Mesenchymal stem cell (in vitro differentiated cells and primary cell): ENCODE data around the gene FAM13C.

Experiments used
- DNase-seq: peaks from one replicate; pipeline ENCODE4 v3.0.0-alpha.2; 2013
- H2AFZ ChIP-seq: one replicate; pipeline ENCODE4 v1.6.1; 2013; ENCODE audit warnings: low read depth, mild to moderate bottlenecking, control low read depth, inconsistent platforms, low read length, moderate library complexity
- H2AK5ac ChIP-seq: 2 replicates; pipeline ENCODE4 v1.6.1; 2013; ENCODE audit warnings: low read length, moderate library complexity, mild to moderate bottlenecking, inconsistent platforms; ENCODE audit not compliant: severe bottlenecking
- H2BK120ac ChIP-seq: one replicate; pipeline ENCODE4 v1.6.1; 2013; ENCODE audit warnings: low read depth, mild to moderate bottlenecking, inconsistent platforms, low read length, moderate library complexity
- H2BK12ac ChIP-seq, 2 experiments: one replicate each; pipeline ENCODE4 v1.6.1; 2013; ENCODE audit warnings: inconsistent platforms in 2 of 2, low read length in 2 of 2, mild to moderate bottlenecking in 2 of 2, moderate library complexity in 2 of 2, control low read depth in 1 of 2
- H2BK15ac ChIP-seq: one replicate; pipeline ENCODE4 v1.6.1; 2013; ENCODE audit warnings: mild to moderate bottlenecking, low read depth, inconsistent platforms; ENCODE audit not compliant: poor library complexity, severe bottlenecking
- H2BK5ac ChIP-seq: 2 replicates; pipeline ENCODE4 v1.6.1; 2013; ENCODE audit warnings: low read depth, mild to moderate bottlenecking, low read length, control low read depth, inconsistent platforms; ENCODE audit not compliant: poor library complexity, severe bottlenecking
- H3K14ac ChIP-seq, 2 experiments: one replicate each; pipeline ENCODE4 v1.6.1; 2013; ENCODE audit warnings: inconsistent platforms in 2 of 2, low read length in 2 of 2, control low read depth in 1 of 2, mild to moderate bottlenecking in 1 of 2, moderate library complexity in 1 of 2
- H3K18ac ChIP-seq, 2 experiments: one replicate each; pipeline ENCODE4 v1.6.1; 2013; ENCODE audit warnings: inconsistent platforms in 2 of 2, low read length in 2 of 2, control low read depth in 1 of 2, low read depth in 1 of 2, mild to moderate bottlenecking in 1 of 2
- H3K23ac ChIP-seq, 2 experiments: one replicate each; pipeline ENCODE4 v1.6.1; 2013; ENCODE audit warnings: inconsistent platforms in 2 of 2, low read length in 2 of 2, mild to moderate bottlenecking in 2 of 2, moderate library complexity in 2 of 2, control low read depth in 1 of 2
- H3K27ac ChIP-seq: 2 replicates; pipeline ENCODE4 v1.5.1; 2013; ENCODE audit warnings: mild to moderate bottlenecking, moderate library complexity, low read length, control low read depth, inconsistent platforms; ENCODE audit not compliant: poor library complexity, severe bottlenecking
- H3K27me3 ChIP-seq, 2 experiments: 2 replicates each; pipeline versions ENCODE4 v1.6.1 to v1.7.0; 2013; ENCODE audit warnings: low read length in 2 of 2, mild to moderate bottlenecking in 2 of 2, moderate library complexity in 2 of 2, control low read depth in 1 of 2, inconsistent platforms in 1 of 2; ENCODE audit not compliant: control insufficient read depth in 1 of 2, insufficient read depth in 1 of 2
- H3K36me3 ChIP-seq, 2 experiments: 2 replicates each; pipeline versions ENCODE4 v1.6.1 to v1.7.0; 2013; ENCODE audit warnings: low read length in 2 of 2, control low read depth in 1 of 2, inconsistent platforms in 1 of 2, low read depth in 1 of 2, mild to moderate bottlenecking in 1 of 2; ENCODE audit not compliant: insufficient read depth in 2 of 2, control insufficient read depth in 1 of 2
- H3K4ac ChIP-seq, 2 experiments: one replicate each; pipeline ENCODE4 v1.6.1; 2013; ENCODE audit warnings: inconsistent platforms in 2 of 2, low read length in 2 of 2, mild to moderate bottlenecking in 2 of 2, moderate library complexity in 2 of 2, control low read depth in 1 of 2, low read depth in 1 of 2
- H3K4me1 ChIP-seq: 2 replicates; pipeline ENCODE4 v1.6.1; 2013; ENCODE audit warnings: low read depth, low read length, control low read depth; ENCODE audit not compliant: control insufficient read depth, insufficient read depth
- H3K4me2 ChIP-seq: 2 replicates; pipeline ENCODE4 v1.6.1; 2013; ENCODE audit warnings: low read length, mild to moderate bottlenecking, inconsistent platforms; ENCODE audit not compliant: poor library complexity, severe bottlenecking
- H3K4me3 ChIP-seq, 2 experiments: 2 replicates each; pipeline versions ENCODE4 v1.5.1 to v1.7.0; 2013; ENCODE audit warnings: low read length in 2 of 2, mild to moderate bottlenecking in 2 of 2, control low read depth in 1 of 2, low read depth in 1 of 2; ENCODE audit not compliant: insufficient read depth in 1 of 2
- H3K79me1 ChIP-seq: replicated peaks from 2 replicates; pipeline ENCODE4 v1.6.1; 2013; ENCODE audit warnings: mild to moderate bottlenecking, control low read depth, low read length, inconsistent platforms; ENCODE audit not compliant: poor library complexity, severe bottlenecking
- H3K9ac ChIP-seq: 2 replicates; pipeline ENCODE4 v1.7.0; 2013; ENCODE audit warnings: mild to moderate bottlenecking, low read length, moderate library complexity
- H3K9me3 ChIP-seq: 2 replicates; pipeline ENCODE4 v1.7.0; 2013; ENCODE audit warnings: mild to moderate bottlenecking, low read length; ENCODE audit not compliant: control insufficient read depth
- H4K8ac ChIP-seq: one replicate; pipeline ENCODE4 v1.6.1; 2013; ENCODE audit warnings: inconsistent platforms, mild to moderate bottlenecking, low read length, moderate library complexity
- H4K91ac ChIP-seq: one replicate; pipeline ENCODE4 v1.6.1; 2013; ENCODE audit warnings: mild to moderate bottlenecking, low read length, inconsistent platforms
- WGBS: methylation state at CpG from one replicate; pipeline ENCODE4 v1.1.7; 2013; ENCODE audit warnings: mixed read lengths; 5-methylcytosine and 5-hydroxymethylcytosine counted together

The FAM13C gene

GRCh38 chr10:59283456-59284091, 78.8 kb downstream of the FAM13C start:
- DNase-seq: no peak
- no peaks in the 10 kb centered on the region for H3K4me1 ChIP-seq
- H2BK15ac ChIP-seq: no peak overlapping the region
- no peaks in the 10 kb centered on the region for H3K9me3 ChIP-seq
- H2AFZ ChIP-seq: no peak overlapping the region
- H3K79me1 ChIP-seq: no peaks in the 10 kb centered on the region
- no peak overlapping the region for H2BK12ac ChIP-seq
- H3K4ac ChIP-seq: no peak overlapping the region
- no peak overlapping the region for H3K23ac ChIP-seq
- H3K4me2 ChIP-seq: no peak overlapping the region
- H2BK5ac ChIP-seq: no peak overlapping the region
- no peak overlapping the region for H4K8ac ChIP-seq
- H3K4me3 ChIP-seq: no peak overlapping the region
- 75% methylated on average over 9 of the region's 9 CpGs for WGBS
- no peak overlapping the region for H3K9ac ChIP-seq
- H2BK120ac ChIP-seq: no peak overlapping the region
- peak overlapping the region in 1 of 2 experiments; percentile 23 for H3K18ac ChIP-seq
- H3K27me3 ChIP-seq: peaks cover 0 to 10% of the 10 kb centered on the region in 2 experiments
- no peak overlapping the region for H2AK5ac ChIP-seq
- H3K27ac ChIP-seq: no peak overlapping the region
- H4K91ac ChIP-seq: no peak overlapping the region
- no peaks in the 10 kb centered on the region for H3K36me3 ChIP-seq
- no peak overlapping the region for H3K14ac ChIP-seq

GRCh38 chr10:59281861-59282260, 80.5 kb downstream of the FAM13C start:
- Histone ChIP-seq H3K23ac (no peak overlapping the region), H3K14ac (no peak overlapping the region), H3K4ac (no peak overlapping the region), H3K79me1 (no peaks in the 10 kb centered on the region), H3K27me3 (peaks cover 0 to 10% of the 10 kb centered on the region in 2 experiments), H2BK12ac (no peak overlapping the region), H3K4me2 (no peak overlapping the region), H4K91ac (no peak overlapping the region), H2BK15ac (no peak overlapping the region), H2AFZ (no peak overlapping the region), H3K9ac (no peak overlapping the region), H3K9me3 (no peaks in the 10 kb centered on the region), H3K36me3 (no peaks in the 10 kb centered on the region), H3K18ac (no peak overlapping the region), H3K27ac (no peak overlapping the region), H2AK5ac (no peak overlapping the region), H3K4me1 (no peaks in the 10 kb centered on the region), H3K4me3 (no peak overlapping the region), H2BK5ac (no peak overlapping the region), H2BK120ac (no peak overlapping the region), H4K8ac (no peak overlapping the region)
- no peak for DNase-seq
- 63% methylated on average over 1 of the region's 1 CpG for WGBS

- Histone ChIP-seq H2AK5ac (no peak overlapping the region), H3K18ac (no peak overlapping the region), H3K4me2 (no peak overlapping the region), H2BK120ac (no peak overlapping the region), H4K8ac (no peak overlapping the region), H3K4me3 (no peak overlapping the region), H2BK15ac (no peak overlapping the region), H3K27ac (no peak overlapping the region), H3K27me3 (peaks cover 0 to 10% of the 10 kb centered on the region in 2 experiments), H4K91ac (no peak overlapping the region), H2BK5ac (no peak overlapping the region), H3K23ac (no peak overlapping the region), H3K4me1 (no peaks in the 10 kb centered on the region), H3K79me1 (no peaks in the 10 kb centered on the region), H2AFZ (no peak overlapping the region), H3K9ac (no peak overlapping the region), H3K36me3 (no peaks in the 10 kb centered on the region), H3K9me3 (no peaks in the 10 kb centered on the region), H3K14ac (no peak overlapping the region), H2BK12ac (no peak overlapping the region), H3K4ac (no peak overlapping the region)
- DNase-seq: no peak
- 67% methylated on average over 1 of the region's 1 CpG for WGBS
These were observed 82.3 kb downstream of the FAM13C start for GRCh38 chr10:59279991-59280505.

- H3K27me3 ChIP-seq: peaks cover 0 to 10% of the 10 kb centered on the region in 2 experiments
- H4K8ac ChIP-seq: no peak overlapping the region
- no peak overlapping the region for H4K91ac ChIP-seq
- no peak overlapping the region for H2AFZ ChIP-seq
- no peaks in the 10 kb centered on the region for H3K36me3 ChIP-seq
- H3K14ac ChIP-seq: no peak overlapping the region
- H2BK15ac ChIP-seq: no peak overlapping the region
- no peaks in the 10 kb centered on the region for H3K79me1 ChIP-seq
- no peak overlapping the region for H3K4me3 ChIP-seq
- no peaks in the 10 kb centered on the region for H3K9me3 ChIP-seq
- no peak overlapping the region for H2BK5ac ChIP-seq
- H3K4ac ChIP-seq: no peak overlapping the region
- no peak for DNase-seq
- 80% methylated on average over 1 of the region's 1 CpG for WGBS
- no peak overlapping the region for H2BK120ac ChIP-seq
- H3K18ac ChIP-seq: no peak overlapping the region
- no peak overlapping the region for H2AK5ac ChIP-seq
- H3K23ac ChIP-seq: no peak overlapping the region
- no peak overlapping the region for H3K4me2 ChIP-seq
- H3K9ac ChIP-seq: no peak overlapping the region
- no peak overlapping the region for H2BK12ac ChIP-seq
- no peak overlapping the region for H3K27ac ChIP-seq
- no peaks in the 10 kb centered on the region for H3K4me1 ChIP-seq
These were observed 82.9 kb downstream of the FAM13C start for GRCh38 chr10:59279476-59279875.
